Measurements from ENCODE around the gene LMO4. TPM values are rescaled to one million over a fixed set of nuclear protein-coding genes. Genes with fewer than 3 reads are reported as not detected.

The LMO4 gene
- total and polyA plus RNA-seq, 2 experiments from 2014 or later = 35.6 to 96.2 TPM

DNA sequence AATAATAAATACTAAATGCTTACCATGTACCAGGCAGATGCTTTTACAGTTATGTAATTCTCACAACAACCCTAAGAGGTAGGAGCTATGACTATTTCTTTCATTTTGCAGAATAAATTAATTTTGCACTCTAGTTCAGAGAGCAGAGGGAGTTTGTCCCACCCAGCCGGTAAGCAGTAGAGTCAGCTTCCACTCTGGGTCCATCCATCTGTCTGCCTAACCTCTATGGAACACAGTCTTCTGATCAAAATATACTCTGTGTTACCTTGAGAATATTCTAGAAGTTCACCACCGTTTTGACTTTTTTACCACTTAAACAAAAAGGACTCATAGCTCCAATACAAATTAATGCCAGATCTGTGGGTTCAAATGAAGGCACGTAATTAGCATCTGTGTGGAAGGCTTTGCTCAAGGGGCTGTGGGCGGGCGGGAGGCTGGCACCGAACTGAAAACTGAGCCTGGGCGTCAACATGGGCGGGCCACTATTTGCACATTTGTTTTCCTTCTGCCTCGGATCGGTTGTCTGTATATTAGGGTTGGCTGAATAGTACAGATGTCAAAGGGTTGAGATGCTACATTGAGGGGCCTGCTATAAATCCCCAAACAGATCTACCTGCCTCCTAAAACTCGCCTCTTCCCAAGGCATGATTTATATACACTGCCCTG lies 33.1 kb upstream of the LMO4 start (continued):
- TF ChIP-seq, protein P1, sequence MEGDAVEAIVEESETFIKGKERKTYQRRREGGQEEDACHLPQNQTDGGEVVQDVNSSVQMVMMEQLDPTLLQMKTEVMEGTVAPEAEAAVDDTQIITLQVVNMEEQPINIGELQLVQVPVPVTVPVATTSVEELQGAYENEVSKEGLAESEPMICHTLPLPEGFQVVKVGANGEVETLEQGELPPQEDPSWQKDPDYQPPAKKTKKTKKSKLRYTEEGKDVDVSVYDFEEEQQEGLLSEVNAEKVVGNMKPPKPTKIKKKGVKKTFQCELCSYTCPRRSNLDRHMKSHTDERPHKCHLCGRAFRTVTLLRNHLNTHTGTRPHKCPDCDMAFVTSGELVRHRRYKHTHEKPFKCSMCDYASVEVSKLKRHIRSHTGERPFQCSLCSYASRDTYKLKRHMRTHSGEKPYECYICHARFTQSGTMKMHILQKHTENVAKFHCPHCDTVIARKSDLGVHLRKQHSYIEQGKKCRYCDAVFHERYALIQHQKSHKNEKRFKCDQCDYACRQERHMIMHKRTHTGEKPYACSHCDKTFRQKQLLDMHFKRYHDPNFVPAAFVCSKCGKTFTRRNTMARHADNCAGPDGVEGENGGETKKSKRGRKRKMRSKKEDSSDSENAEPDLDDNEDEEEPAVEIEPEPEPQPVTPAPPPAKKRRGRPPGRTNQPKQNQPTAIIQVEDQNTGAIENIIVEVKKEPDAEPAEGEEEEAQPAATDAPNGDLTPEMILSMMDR (conservative IDR thresholded peaks at IDR 0.05; ENCODE audit: low read depth in 2 of 2) = no peak
- TF ChIP-seq POLR2AphosphoS5 (IDR thresholded peaks at IDR 0.05; ENCODE audit: low read depth) = no peak
- no peak for TF ChIP-seq CREB1 (CRISPR knock-in tag; IDR thresholded peaks at IDR 0.05; ENCODE audit: low read depth)

DNA sequence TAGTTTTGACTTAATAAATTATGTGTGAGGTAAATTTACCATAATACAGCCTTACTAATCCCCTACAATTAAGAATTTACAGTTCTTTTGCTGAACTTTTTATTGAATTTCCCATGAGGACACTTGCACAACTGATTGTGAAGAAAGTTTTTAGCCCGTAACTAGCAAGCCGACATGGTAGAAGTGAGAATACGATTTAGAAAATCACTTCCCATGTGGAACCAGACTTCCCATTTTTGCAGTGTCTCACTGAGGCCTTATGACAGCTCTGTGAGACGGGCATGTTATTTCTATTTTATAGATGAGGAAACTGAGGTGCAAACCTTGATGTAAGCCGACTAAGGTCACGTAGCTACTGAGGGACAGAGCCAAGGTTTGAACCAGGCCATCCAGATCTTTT lies 32.5 kb upstream of the LMO4 start:
- H3K27ac ChIP-seq (ENCODE audit: low read depth) = no peak overlapping the region
- H3K27ac Mint-ChIP-seq = no peak overlapping the region
- no peaks in the 10 kb centered on the region for H3F3A ChIP-seq (replicated peaks; ENCODE audit: low read depth)
- 0 out of 2 replicates have a peak, but pooled peaks cover 6% of the 10 kb centered on the region for H3K9me2 ChIP-seq (ENCODE audit: insufficient read depth)
- peaks cover 22% of the 10 kb centered on the region for H3K4me1 Mint-ChIP-seq
- no peak for ATAC-seq
- no peaks in the 10 kb centered on the region for H3K79me2 ChIP-seq (replicated peaks; ENCODE audit: insufficient read depth)
- no peak overlapping the region; the same call in 1 of the 2 replicates for H3K4me2 ChIP-seq
- H3K4me3 Mint-ChIP-seq = no peak overlapping the region
- H3K4me3 ChIP-seq = no peak overlapping the region
- no peak for DNase-seq (ENCODE audit: low spot score)
- peaks cover 2% of the 10 kb centered on the region for H3K27me3 Mint-ChIP-seq (ENCODE audit: insufficient read depth, low read depth, poor library complexity)
- H3K27me3 ChIP-seq (ENCODE audit: insufficient read depth) = no peaks in the 10 kb centered on the region
- H3K36me3 ChIP-seq (ENCODE audit: insufficient read depth) = no peaks in the 10 kb centered on the region
- peaks cover 18% of the 10 kb centered on the region for H3K4me1 ChIP-seq (ENCODE audit: insufficient read depth)
- H4K20me1 ChIP-seq (replicated peaks; ENCODE audit: insufficient read depth) = no peaks in the 10 kb centered on the region
- no peaks in the 10 kb centered on the region for H3K36me3 Mint-ChIP-seq (ENCODE audit: low read depth)
- no peak overlapping the region for H2AFZ ChIP-seq
- no peaks in the 10 kb centered on the region for H3K9me3 Mint-ChIP-seq
- TF ChIP-seq EZH2phosphoT487 (IDR thresholded peaks at IDR 0.05; ENCODE audit: unreplicated experiment) (no peak), ZNF331 (CRISPR knock-in tag; IDR thresholded peaks at IDR 0.05; ENCODE audit: low read depth) (no peak), POLR2AphosphoS5 (IDR thresholded peaks at IDR 0.05; ENCODE audit: low read depth) (no peak), CREB1 (CRISPR knock-in tag; IDR thresholded peaks at IDR 0.05; ENCODE audit: low read depth) (no peak), NANOG (IDR thresholded peaks at IDR 0.05; ENCODE audit: borderline replicate concordance) (no peak), JUNB (IDR thresholded peaks at IDR 0.05; ENCODE audit: unreplicated experiment) (no peak), ZNF114 (CRISPR knock-in tag; IDR thresholded peaks at IDR 0.05) (no peak), STAT1 (IDR thresholded peaks at IDR 0.05; ENCODE audit: unreplicated experiment) (no peak)
- TF ChIP-seq, protein P1 (conservative IDR thresholded peaks at IDR 0.05; ENCODE audit: low read depth in 2 of 2) = no peak
- TF ChIP-seq, protein P2, sequence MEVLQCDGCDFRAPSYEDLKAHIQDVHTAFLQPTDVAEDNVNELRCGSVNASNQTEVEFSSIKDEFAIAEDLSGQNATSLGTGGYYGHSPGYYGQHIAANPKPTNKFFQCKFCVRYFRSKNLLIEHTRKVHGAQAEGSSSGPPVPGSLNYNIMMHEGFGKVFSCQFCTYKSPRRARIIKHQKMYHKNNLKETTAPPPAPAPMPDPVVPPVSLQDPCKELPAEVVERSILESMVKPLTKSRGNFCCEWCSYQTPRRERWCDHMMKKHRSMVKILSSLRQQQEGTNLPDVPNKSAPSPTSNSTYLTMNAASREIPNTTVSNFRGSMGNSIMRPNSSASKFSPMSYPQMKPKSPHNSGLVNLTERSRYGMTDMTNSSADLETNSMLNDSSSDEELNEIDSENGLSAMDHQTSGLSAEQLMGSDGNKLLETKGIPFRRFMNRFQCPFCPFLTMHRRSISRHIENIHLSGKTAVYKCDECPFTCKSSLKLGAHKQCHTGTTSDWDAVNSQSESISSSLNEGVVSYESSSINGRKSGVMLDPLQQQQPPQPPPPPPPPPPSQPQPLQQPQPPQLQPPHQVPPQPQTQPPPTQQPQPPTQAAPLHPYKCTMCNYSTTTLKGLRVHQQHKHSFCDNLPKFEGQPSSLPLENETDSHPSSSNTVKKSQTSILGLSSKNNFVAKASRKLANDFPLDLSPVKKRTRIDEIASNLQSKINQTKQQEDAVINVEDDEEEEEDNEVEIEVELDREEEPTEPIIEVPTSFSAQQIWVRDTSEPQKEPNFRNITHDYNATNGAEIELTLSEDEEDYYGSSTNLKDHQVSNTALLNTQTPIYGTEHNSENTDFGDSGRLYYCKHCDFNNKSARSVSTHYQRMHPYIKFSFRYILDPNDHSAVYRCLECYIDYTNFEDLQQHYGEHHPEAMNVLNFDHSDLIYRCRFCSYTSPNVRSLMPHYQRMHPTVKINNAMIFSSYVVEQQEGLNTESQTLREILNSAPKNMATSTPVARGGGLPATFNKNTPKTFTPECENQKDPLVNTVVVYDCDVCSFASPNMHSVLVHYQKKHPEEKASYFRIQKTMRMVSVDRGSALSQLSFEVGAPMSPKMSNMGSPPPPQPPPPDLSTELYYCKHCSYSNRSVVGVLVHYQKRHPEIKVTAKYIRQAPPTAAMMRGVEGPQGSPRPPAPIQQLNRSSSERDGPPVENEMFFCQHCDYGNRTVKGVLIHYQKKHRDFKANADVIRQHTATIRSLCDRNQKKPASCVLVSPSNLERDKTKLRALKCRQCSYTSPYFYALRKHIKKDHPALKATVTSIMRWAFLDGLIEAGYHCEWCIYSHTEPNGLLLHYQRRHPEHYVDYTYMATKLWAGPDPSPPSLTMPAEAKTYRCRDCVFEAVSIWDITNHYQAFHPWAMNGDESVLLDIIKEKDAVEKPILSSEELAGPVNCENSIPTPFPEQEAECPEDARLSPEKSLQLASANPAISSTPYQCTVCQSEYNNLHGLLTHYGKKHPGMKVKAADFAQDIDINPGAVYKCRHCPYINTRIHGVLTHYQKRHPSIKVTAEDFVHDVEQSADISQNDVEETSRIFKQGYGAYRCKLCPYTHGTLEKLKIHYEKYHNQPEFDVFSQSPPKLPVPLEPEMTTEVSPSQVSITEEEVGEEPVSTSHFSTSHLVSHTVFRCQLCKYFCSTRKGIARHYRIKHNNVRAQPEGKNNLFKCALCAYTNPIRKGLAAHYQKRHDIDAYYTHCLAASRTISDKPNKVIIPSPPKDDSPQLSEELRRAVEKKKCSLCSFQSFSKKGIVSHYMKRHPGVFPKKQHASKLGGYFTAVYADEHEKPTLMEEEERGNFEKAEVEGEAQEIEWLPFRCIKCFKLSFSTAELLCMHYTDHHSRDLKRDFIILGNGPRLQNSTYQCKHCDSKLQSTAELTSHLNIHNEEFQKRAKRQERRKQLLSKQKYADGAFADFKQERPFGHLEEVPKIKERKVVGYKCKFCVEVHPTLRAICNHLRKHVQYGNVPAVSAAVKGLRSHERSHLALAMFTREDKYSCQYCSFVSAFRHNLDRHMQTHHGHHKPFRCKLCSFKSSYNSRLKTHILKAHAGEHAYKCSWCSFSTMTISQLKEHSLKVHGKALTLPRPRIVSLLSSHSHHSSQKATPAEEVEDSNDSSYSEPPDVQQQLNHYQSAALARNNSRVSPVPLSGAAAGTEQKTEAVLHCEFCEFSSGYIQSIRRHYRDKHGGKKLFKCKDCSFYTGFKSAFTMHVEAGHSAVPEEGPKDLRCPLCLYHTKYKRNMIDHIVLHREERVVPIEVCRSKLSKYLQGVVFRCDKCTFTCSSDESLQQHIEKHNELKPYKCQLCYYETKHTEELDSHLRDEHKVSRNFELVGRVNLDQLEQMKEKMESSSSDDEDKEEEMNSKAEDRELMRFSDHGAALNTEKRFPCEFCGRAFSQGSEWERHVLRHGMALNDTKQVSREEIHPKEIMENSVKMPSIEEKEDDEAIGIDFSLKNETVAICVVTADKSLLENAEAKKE (CRISPR knock-in tag; IDR thresholded peaks at IDR 0.05) = no peak
- TF ChIP-seq, protein P3, sequence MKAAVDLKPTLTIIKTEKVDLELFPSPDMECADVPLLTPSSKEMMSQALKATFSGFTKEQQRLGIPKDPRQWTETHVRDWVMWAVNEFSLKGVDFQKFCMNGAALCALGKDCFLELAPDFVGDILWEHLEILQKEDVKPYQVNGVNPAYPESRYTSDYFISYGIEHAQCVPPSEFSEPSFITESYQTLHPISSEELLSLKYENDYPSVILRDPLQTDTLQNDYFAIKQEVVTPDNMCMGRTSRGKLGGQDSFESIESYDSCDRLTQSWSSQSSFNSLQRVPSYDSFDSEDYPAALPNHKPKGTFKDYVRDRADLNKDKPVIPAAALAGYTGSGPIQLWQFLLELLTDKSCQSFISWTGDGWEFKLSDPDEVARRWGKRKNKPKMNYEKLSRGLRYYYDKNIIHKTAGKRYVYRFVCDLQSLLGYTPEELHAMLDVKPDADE (IDR thresholded peaks at IDR 0.05) = no peak

Measured in GM23338 (cell line).